Coronary artery (tissue), 2 donors: Measurements from ENCODE around the gene CBARP.

Experiments
- DNase-seq: peaks from one replicate; pipeline ENCODE4 v3.0.0-alpha.2; 2017; ENCODE audit warnings: low spot score
- H3K27ac ChIP-seq, 2 donors: fragments of 200-600 bp; sonication (generic); one replicate each; pipeline ENCODE4 v1.5.1; 2016 to 2019
- H3K4me3 ChIP-seq: fragments of 200-600 bp; sonication (generic); 2 replicates; pipeline ENCODE4 v1.5.1; 2016; ENCODE audit warnings: mild to moderate bottlenecking, moderate library complexity
- TF ChIP-seq, protein P1 (sequence below): fragments of 200-600 bp; sonication (generic); IDR thresholded peaks from one replicate; pipeline ENCODE4 v1.5.1; 2019; ENCODE audit warnings: antibody characterized with exemption

The CBARP gene

DNA sequence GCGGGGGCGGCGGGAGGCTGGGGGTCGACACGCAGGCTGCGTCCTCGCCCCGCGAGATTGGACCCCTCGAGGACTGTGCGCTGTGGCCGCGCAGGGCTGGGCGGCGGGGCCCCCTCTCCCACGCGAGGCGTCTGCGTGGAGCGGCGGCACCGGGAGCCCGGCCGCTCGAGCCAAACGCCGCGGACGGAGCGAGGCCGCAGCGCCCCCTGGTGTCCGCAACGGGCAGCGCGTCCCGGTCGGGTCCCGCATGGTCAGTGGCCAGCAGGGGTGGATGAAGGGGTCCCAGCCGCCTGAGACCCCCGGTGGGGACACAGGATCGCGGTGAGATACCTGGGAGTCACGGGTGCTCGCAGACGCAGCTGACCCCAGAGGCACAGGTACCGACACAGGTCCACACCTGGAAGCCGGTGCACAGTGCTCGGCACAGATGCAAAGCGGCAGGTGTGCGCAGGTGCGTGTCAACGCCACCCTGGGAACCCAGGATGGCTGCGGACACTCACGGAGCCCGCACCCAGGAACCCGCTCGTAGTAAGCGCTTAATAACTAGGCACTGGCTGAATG lies 29.2 kb upstream of the CBARP start:
- TF ChIP-seq, protein P1, sequence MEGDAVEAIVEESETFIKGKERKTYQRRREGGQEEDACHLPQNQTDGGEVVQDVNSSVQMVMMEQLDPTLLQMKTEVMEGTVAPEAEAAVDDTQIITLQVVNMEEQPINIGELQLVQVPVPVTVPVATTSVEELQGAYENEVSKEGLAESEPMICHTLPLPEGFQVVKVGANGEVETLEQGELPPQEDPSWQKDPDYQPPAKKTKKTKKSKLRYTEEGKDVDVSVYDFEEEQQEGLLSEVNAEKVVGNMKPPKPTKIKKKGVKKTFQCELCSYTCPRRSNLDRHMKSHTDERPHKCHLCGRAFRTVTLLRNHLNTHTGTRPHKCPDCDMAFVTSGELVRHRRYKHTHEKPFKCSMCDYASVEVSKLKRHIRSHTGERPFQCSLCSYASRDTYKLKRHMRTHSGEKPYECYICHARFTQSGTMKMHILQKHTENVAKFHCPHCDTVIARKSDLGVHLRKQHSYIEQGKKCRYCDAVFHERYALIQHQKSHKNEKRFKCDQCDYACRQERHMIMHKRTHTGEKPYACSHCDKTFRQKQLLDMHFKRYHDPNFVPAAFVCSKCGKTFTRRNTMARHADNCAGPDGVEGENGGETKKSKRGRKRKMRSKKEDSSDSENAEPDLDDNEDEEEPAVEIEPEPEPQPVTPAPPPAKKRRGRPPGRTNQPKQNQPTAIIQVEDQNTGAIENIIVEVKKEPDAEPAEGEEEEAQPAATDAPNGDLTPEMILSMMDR = peak; percentile 98
- DNase-seq = peak; percentile 87
- Histone ChIP-seq H3K27ac (peak overlapping the region; percentile 85 to 90), H3K4me3 (peak overlapping the region; percentile 73)

DNA sequence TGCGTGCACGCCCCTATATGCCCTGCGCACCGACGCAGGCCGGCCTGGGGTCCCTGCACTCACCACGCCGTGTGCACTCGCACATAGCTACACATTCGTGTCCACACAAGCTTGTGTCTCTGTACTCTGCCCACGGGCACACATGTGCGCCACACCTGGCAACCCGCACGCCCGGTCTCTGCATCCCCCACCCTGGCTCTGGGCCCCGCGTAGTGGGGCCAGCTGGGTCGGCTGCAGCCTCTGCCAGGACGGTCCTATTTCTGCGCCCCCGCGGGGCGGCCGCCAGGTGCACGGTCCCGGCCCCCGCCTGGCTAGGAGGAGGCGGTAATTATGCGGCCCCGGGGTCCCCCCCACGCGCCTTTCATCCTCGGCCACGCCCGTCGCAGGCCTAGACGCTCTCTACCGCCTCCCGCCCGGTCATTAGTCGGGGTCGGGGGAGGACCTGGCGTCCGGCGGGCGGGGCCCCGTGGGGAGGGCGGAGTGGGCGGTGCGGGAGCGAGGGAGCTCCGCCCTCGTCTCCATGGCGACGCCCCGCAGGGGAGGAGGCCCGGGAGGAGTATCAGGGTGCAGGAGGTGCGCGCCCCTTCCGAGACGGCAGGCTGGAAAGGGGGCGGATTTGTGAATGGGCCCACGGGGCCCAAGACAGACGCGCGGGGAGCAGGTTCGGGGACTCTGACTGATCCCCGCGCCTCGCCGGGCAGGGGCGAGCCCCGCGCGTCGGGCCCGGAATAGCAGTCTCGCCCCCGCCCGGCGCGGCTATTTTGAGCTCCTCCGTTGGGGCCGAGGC lies 28.5 kb upstream of the CBARP start:
- TF ChIP-seq, protein P1 = no peak
- peak; percentile 90 for DNase-seq
- peak overlapping the region; percentile 85 to 90 for H3K27ac ChIP-seq
- peak overlapping the region; percentile 73 for H3K4me3 ChIP-seq

DNA sequence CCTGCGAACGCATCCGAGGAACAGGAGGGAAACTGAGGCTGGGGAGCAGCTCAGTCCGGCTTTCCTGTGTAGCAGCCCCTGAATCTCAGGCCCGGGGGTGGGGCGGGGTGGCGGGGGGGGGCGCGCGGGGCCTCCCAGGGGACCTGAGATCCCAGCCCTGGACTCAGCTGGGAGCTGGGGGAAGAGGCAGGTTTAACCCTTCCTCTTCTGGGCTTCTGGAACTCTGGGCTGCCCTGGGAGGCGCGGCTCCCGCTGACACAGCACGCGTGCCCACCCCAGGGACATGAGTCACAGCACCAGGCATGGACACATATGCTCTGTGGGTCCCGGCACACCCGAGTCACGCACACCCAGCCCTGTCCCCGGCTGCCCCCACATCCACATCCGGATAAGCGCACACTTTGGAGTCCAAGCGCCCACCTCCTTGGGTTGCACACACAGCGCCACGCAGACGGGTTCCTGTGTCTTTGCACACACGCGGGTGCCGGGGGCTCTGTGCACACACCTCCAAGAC lies 27.9 kb upstream of the CBARP start:
- peak; percentile 93 for DNase-seq
- Histone ChIP-seq H3K4me3 (peak overlapping the region; percentile 73), H3K27ac (peak overlapping the region; percentile 85 to 90)
- TF ChIP-seq, protein P1 = no peak

DNA sequence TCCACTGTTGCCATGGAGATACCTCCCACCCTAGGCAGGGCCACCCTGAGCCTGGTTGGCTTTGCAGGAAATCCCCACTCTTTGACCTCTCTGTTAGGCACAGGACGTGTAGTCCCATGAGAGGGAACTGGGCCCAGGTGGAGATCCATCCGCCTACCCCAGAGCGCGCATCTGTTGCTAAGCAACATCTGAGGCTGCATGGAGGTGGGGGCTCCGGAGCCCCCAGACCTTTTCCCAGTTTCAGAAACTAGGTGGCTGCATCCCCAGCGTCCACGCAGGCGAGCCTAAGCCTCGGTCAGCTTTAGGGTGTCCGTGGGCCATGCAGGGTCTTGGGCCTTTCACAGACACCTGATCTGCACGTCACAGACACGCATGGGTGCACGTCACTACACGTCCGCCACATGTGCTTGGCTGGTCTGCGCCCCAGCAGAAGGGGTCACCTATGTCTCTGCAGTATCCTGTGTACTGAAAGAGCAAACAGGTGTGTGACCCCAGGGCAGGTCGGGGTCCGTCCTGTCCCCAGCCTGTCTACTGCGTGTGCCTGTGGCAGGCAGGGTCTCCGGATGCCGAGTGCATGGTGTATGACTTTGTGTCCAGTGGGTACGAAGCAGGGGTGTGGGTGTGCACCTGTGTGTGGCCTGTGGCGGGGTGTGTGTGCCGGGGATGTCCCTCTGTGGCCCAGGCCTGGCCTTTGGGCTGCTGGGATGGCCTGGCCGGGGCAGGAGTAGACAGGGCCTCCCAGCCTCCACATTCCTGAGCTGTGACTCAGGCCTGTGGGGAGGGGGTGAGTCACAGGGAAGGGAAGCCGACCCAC lies 27.2 kb upstream of the CBARP start:
- peak overlapping the region; percentile 73 for H3K4me3 ChIP-seq
- TF ChIP-seq, protein P1 = no peak
- no peak for DNase-seq
- peak overlapping the region; percentile 85 to 90 for H3K27ac ChIP-seq

DNA sequence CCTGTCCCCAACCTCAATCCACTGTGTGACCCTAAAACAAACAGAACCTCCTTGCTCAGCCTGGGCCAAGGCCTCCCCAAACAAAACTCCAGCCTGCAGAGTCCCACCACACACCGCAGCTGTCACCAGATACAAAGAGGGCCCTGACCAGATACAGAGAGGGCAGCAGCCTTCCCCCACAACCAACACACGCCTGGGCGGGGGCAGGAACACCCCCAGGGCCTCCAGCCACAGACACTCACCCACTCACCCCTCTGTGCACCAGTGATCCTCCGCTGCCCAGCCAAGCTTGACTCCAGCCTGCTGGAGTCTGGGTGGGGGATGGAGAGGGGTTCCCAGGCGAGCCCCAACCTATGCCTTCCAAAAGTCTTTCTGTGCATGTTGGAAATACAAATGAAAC lies 25.4 kb upstream of the CBARP start:
- TF ChIP-seq, protein P1 = no peak
- no peak overlapping the region for H3K4me3 ChIP-seq
- no peak for DNase-seq
- peak overlapping the region; percentile 78 to 99 for H3K27ac ChIP-seq

DNA sequence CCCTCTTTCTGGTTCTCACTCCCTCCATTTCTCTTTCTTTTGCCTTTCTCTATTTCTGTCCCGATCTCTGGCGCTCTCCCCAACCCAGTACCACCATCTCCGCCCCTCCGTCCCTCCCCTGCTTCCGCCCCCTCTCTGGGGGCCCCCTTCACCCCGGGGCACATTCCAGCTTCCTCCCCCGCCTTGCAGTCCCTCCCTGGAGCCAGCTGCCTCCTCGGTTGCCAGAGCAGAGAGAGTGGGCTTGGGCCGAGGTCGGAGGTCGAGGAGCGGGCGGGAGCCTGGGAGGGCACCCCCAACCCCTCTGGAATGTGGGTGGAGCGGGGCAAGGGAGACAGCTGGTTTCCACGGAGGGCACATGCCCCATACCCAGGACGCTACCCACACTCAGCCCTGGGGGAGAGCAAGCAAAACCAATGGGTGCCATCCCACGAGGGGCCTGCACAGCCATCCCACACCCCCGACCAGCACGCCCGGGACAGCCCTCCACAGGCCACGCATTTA lies 24.9 kb upstream of the CBARP start:
- DNase-seq = no peak
- H3K27ac ChIP-seq = peak overlapping the region; percentile 78 to 99
- peak overlapping the region; percentile 93 for H3K4me3 ChIP-seq
- TF ChIP-seq, protein P1 = no peak
